LNCaP clone FGC (cell line): ENCODE data around the gene LARP7.
A peak's percentile ranks its signal among the peaks of the same experiment; 100 is the strongest.
"Not testable (repeated sequence)": the region's sequence is repeated elsewhere in the genome, so short reads cannot be mapped to it uniquely, and the experiment has no call there.

ENCODE experiments used
- DNase-seq: peaks from one replicate; pipeline ENCODE4 v3.0.0-alpha.2; 2011; ENCODE audit warnings: low read depth
- H3K4me3 ChIP-seq: 2 replicates; pipeline ENCODE4 v1.5.1; 2011; ENCODE audit warnings: mild to moderate bottlenecking, low read depth, low read length, control low read depth
- CTCF ChIP-seq: IDR thresholded peaks from 2 replicates; pipeline ENCODE4 v1.5.1; 2012; ENCODE audit warnings: mild to moderate bottlenecking; ENCODE audit not compliant: control insufficient read depth, insufficient read depth; ENCODE audit errors: extremely low read depth

LARP7 gene

GRCh38 chr4:112651641-112652040 lies 14.7 kb downstream of the LARP7 start:
- no peak for TF ChIP-seq CTCF
- H3K4me3 ChIP-seq: no peak overlapping the region
- no peak for DNase-seq

GRCh38 chr4:112652216-112652615 lies 15.3 kb downstream of the LARP7 start:
- no peak for TF ChIP-seq CTCF
- DNase-seq: no peak
- H3K4me3 ChIP-seq: no peak overlapping the region

GRCh38 chr4:112655270-112655669 lies 18.3 kb downstream of the LARP7 start:
- TF ChIP-seq CTCF: no peak
- no peak for DNase-seq
- H3K4me3 ChIP-seq: no peak overlapping the region

GRCh38 chr4:112656115-112656514 lies 19.2 kb downstream of the LARP7 start:
- DNase-seq, H3K4me3 ChIP-seq: not testable (repeated sequence)

- peak; percentile 65 for DNase-seq
- no peak for TF ChIP-seq CTCF
- no peak overlapping the region for H3K4me3 ChIP-seq
These were observed 27.7 kb downstream of the LARP7 start for GRCh38 chr4:112664611-112665010.

GRCh38 chr4:112668131-112668530 lies 31.2 kb downstream of the LARP7 start:
- no peak for TF ChIP-seq CTCF
- no peak for DNase-seq
- no peak overlapping the region for H3K4me3 ChIP-seq

- DNase-seq: no peak
- TF ChIP-seq CTCF: no peak
- H3K4me3 ChIP-seq: no peak overlapping the region
These were observed 36.1 kb downstream of the LARP7 start for GRCh38 chr4:112673076-112673475.

- TF ChIP-seq CTCF: no peak
- no peak overlapping the region for H3K4me3 ChIP-seq
- DNase-seq: no peak
These were observed 36.7 kb downstream of the LARP7 start for GRCh38 chr4:112673686-112674085.
